IMR-90 (cell line): ENCODE measurements around the gene FBXO3. TPM values are rescaled to one million over a fixed set of nuclear protein-coding genes. Genes with fewer than 3 reads are reported as not detected.
A peak's percentile ranks its signal among the peaks of the same experiment; 100 is the strongest.

Source experiments
- ATAC-seq: fragments of 200-7000 bp; cut with Tn5 transposase; 2 replicates; pipeline ENCODE4 v1.9.1; 2020; ENCODE audit warnings: low read depth, mild to moderate bottlenecking, moderate library complexity
- BruUV-seq: library from RNA; stranded (reverse); fragments of 400-500 nt; replicated peaks from 2 replicates; lab custom pipeline; 2021; lab: Mats Ljungman, UMichigan
- CTCF ChIA-PET: fragments of 300-600 bp; formaldehyde crosslinking; extraction: SDS; loops from one replicate; lab custom pipeline; 2021; ENCODE audit warnings: antibody characterized with exemption; lab: Yijun Ruan, JAX
- POLR2A ChIA-PET: fragments of 300-600 bp; sonication (Branson Sonifier 250); formaldehyde crosslinking; loops from one replicate; lab custom pipeline; 2022; ENCODE audit warnings: antibody characterized with exemption; ENCODE audit not compliant: unreplicated experiment; lab: Charles Lee
- DNase-seq: peaks from one replicate; pipeline ENCODE4 v3.0.0; 2013
- H2AFZ ChIP-seq: replicated peaks from 2 replicates; pipeline ENCODE3; 2013; ENCODE audit warnings: low read length, mild to moderate bottlenecking; ENCODE audit not compliant: poor library complexity
- H2AK5ac ChIP-seq: 2 replicates; pipeline ENCODE4 v1.6.1; 2013; ENCODE audit warnings: low read depth, low read length, inconsistent platforms
- H2AK9ac ChIP-seq: replicated peaks from 2 replicates; pipeline ENCODE3; 2013; ENCODE audit warnings: mild to moderate bottlenecking, low read depth, low read length, moderate library complexity; ENCODE audit not compliant: poor library complexity
- H2BK120ac ChIP-seq: 2 replicates; pipeline ENCODE4 v1.6.1; 2013; ENCODE audit warnings: low read depth, low read length, inconsistent platforms
- H2BK15ac ChIP-seq: 3 replicates; pipeline ENCODE4 v1.6.1; 2013; ENCODE audit warnings: low read depth, low read length, inconsistent platforms
- H2BK20ac ChIP-seq: 2 replicates; pipeline ENCODE4 v1.6.1; 2013; ENCODE audit warnings: low read depth, mild to moderate bottlenecking, inconsistent platforms, low read length, moderate library complexity
- H2BK5ac ChIP-seq: 2 replicates; pipeline ENCODE4 v1.6.1; 2013; ENCODE audit warnings: mild to moderate bottlenecking, low read depth, low read length, inconsistent platforms; ENCODE audit not compliant: poor library complexity, severe bottlenecking
- H3K14ac ChIP-seq: replicated peaks from 2 replicates; pipeline ENCODE4 v1.6.1; 2013; ENCODE audit warnings: low read depth, low read length, inconsistent platforms
- H3K18ac ChIP-seq: 2 replicates; pipeline ENCODE4 v1.6.1; 2013; ENCODE audit warnings: low read depth, low read length, control low read depth
- H3K23ac ChIP-seq: 2 replicates; pipeline ENCODE4 v1.6.1; 2013; ENCODE audit warnings: low read depth, low read length, inconsistent platforms
- H3K27ac ChIP-seq: 2 replicates; pipeline ENCODE4 v1.5.1; 2013; ENCODE audit warnings: mild to moderate bottlenecking, control low read depth, low read length; ENCODE audit not compliant: insufficient read depth
- H3K27me3 ChIP-seq: 2 replicates; pipeline ENCODE4 v1.6.1; 2013; ENCODE audit warnings: low read length; ENCODE audit not compliant: control insufficient read depth, insufficient read depth
- H3K36me3 ChIP-seq: 2 replicates; pipeline ENCODE4 v1.6.1; 2013; ENCODE audit warnings: low read length, mixed read lengths; ENCODE audit not compliant: control insufficient read depth, insufficient read depth
- H3K4ac ChIP-seq: 2 replicates; pipeline ENCODE4 v1.6.1; 2013; ENCODE audit warnings: low read depth, low read length, inconsistent platforms
- H3K4me1 ChIP-seq: 2 replicates; pipeline ENCODE4 v1.6.1; 2013; ENCODE audit warnings: low read length, mixed read lengths; ENCODE audit not compliant: control insufficient read depth, insufficient read depth
- H3K4me2 ChIP-seq: 2 replicates; pipeline ENCODE4 v1.6.1; 2013; ENCODE audit warnings: low read depth, mild to moderate bottlenecking, control low read depth, low read length, moderate library complexity
- H3K4me3 ChIP-seq: 2 replicates; pipeline ENCODE4 v1.5.1; 2013; ENCODE audit warnings: low read depth, mild to moderate bottlenecking, control low read depth, low read length, moderate library complexity; ENCODE audit not compliant: insufficient read depth
- H3K56ac ChIP-seq: 2 replicates; pipeline ENCODE4 v1.6.1; 2013; ENCODE audit warnings: low read length, inconsistent platforms; ENCODE audit not compliant: insufficient read depth; ENCODE audit errors: extremely low read depth
- H3K79me1 ChIP-seq, 2 experiments: 2 replicates each; pipeline ENCODE4 v1.6.1; 2013; ENCODE audit warnings: low read length in 2 of 2, inconsistent platforms in 1 of 2, low read depth in 1 of 2
- H3K9ac ChIP-seq: 2 replicates; pipeline ENCODE4 v1.6.1; 2013; ENCODE audit warnings: low read depth, low read length, control low read depth
- H3K9me1 ChIP-seq: 2 replicates; pipeline ENCODE4 v1.6.1; 2013; ENCODE audit warnings: low read length, inconsistent platforms; ENCODE audit not compliant: insufficient read depth
- H3K9me3 ChIP-seq: 2 replicates; pipeline ENCODE4 v1.6.1; 2013; ENCODE audit warnings: low read length; ENCODE audit not compliant: control insufficient read depth, insufficient read depth
- H4K20me1 ChIP-seq: 2 replicates; pipeline ENCODE4 v1.6.1; 2013; ENCODE audit warnings: low read length, inconsistent platforms; ENCODE audit not compliant: insufficient read depth
- H4K5ac ChIP-seq: 2 replicates; pipeline ENCODE4 v1.6.1; 2013; ENCODE audit warnings: mild to moderate bottlenecking, low read depth, low read length, control low read depth
- H4K8ac ChIP-seq, 2 experiments: 2 replicates each; pipeline ENCODE4 v1.6.1; 2013; ENCODE audit warnings: low read depth in 2 of 2, low read length in 2 of 2, control low read depth in 1 of 2, inconsistent platforms in 1 of 2
- H4K91ac ChIP-seq: 2 replicates; pipeline ENCODE4 v1.6.1; 2013; ENCODE audit warnings: low read depth, low read length, inconsistent platforms; ENCODE audit not compliant: insufficient read depth
- POLR2A ChIP-seq: IDR thresholded peaks from 2 replicates; pipeline ENCODE4 v1.6.1; 2012; ENCODE audit warnings: mild to moderate bottlenecking, low read depth, low read length
- RCOR1 ChIP-seq: IDR thresholded peaks from 2 replicates; pipeline ENCODE4 v1.6.1; 2012; ENCODE audit warnings: mild to moderate bottlenecking, low read length, improper control_type of control experiment; ENCODE audit not compliant: insufficient replicate concordance
- WGBS, 2 experiments: methylation state at CpG; one replicate each; pipeline versions ENCODE4 v1.1.5 to v1.1.7; 2013; ENCODE audit warnings: missing lambda C conversion rate in 2 of 2; ENCODE audit not compliant: insufficient read length in 1 of 2; ENCODE audit errors: extremely low coverage in 2 of 2; 5-methylcytosine and 5-hydroxymethylcytosine counted together
- dilution Hi-C: fragments of 300-500 bp; cut with HindIII; formaldehyde crosslinking; loops from one replicate; pipeline ENCODE4 v1.14.3; 2018; ENCODE audit warnings: low sequenced_read_pairs; ENCODE audit not compliant: unreplicated experiment
- in situ Hi-C: fragments of 300-500 bp; cut with MboI; formaldehyde crosslinking; loops from 3 replicates; pipeline ENCODE4 v1.14.3; 2019; ENCODE audit warnings: low sequenced_read_pairs, inconsistent platforms, mixed read lengths
- intact Hi-C: fragments of 100-400 bp; cut with micrococcal nuclease; formaldehyde crosslinking; loops from 2 replicates; pipeline ENCODE4 v1.10.0; 2022
- polyA plus RNA-seq, 3 experiments: library from polyadenylated mRNA; depleted of rRNA; stranded (reverse); fragments of >200 nt; gene quantifications; 2 replicates each; pipeline ENCODE4 v1.2.3, GENCODE V29; 2012; ENCODE audit warnings: low replicate concordance in 1 of 3
- total RNA-seq: library from RNA; depleted of rRNA; stranded (reverse); fragments of >200 nt; gene quantifications from 2 replicates; pipeline ENCODE4 v1.2.3, GENCODE V29; 2012

Gene FBXO3
- total and polyA plus RNA-seq, 2 of the 4 experiments (the other 2 are of a cell fraction), result 26.2 to 51.1 TPM

- no peak for DNase-seq
- peaks cover 4% of the 10 kb centered on the region; the same call in 1 of the 2 replicates for H4K20me1 ChIP-seq
- peak overlapping the region; percentile 89 for H2BK120ac ChIP-seq
- peak overlapping the region; percentile 54 for H3K9ac ChIP-seq
- peak overlapping the region; percentile 65 for H3K4me3 ChIP-seq
- WGBS, 2 experiments, result 57% methylated on average over 8 of the region's 25 CpGs; no CpG with 5 or more reads in 1 of the 2 experiments
- H3K27me3 ChIP-seq, result no peaks in the 10 kb centered on the region
- peak overlapping the region; percentile 90 for H4K91ac ChIP-seq
- dilution Hi-C loops (no loop called here), in situ Hi-C loops (no loop called here), intact Hi-C loops (no loop called here)
- H3K27ac ChIP-seq, result peak overlapping the region; percentile 65
- H3K14ac ChIP-seq, result peak overlapping the region; percentile 64
- no peak overlapping the region for H3K56ac ChIP-seq
- H2BK20ac ChIP-seq, result peak overlapping the region; percentile 48; the same call in 1 of the 2 replicates
- H3K36me3 ChIP-seq, result peaks cover 2% of the 10 kb centered on the region
- peak overlapping the region; percentile 78 to 84; a peak in 3 of 4 replicates for H4K8ac ChIP-seq
- peaks cover 23% of the 10 kb centered on the region for H3K4me1 ChIP-seq
- peaks cover 33% of the 10 kb centered on the region for H3K9me1 ChIP-seq
- POLR2A ChIA-PET, result interaction anchor here (0.9 kb wide), 1 partner anchor 37 kb away, joined by 3 read pairs; the partner anchor contains the start of gene CD59
- H3K18ac ChIP-seq, result peak overlapping the region; percentile 72
- peak overlapping the region; percentile 48 for H2AK9ac ChIP-seq
- peaks cover 9 to 42% of the 10 kb centered on the region in 2 experiments; a peak in 3 of 4 replicates for H3K79me1 ChIP-seq
- H2AFZ ChIP-seq, result peak overlapping the region; percentile 80
- peak overlapping the region; percentile 94 for H2AK5ac ChIP-seq
- no peaks in the 10 kb centered on the region for H3K9me3 ChIP-seq
- TF ChIP-seq POLR2A, result 0 out of 2 replicates have a peak, but pooled peaks have one; percentile 13
- no peak for TF ChIP-seq RCOR1
- peak overlapping the region; percentile 80 for H2BK5ac ChIP-seq
- peak overlapping the region; percentile 81; the same call in 2 of the 3 replicates for H2BK15ac ChIP-seq
- peak overlapping the region; percentile 67 for H3K4me2 ChIP-seq
- peak overlapping the region; percentile 45; the same call in 1 of the 2 replicates for H3K23ac ChIP-seq
- no TSS peak for BruUV-seq
- peak overlapping the region; percentile 87 for H4K5ac ChIP-seq
- CTCF ChIA-PET, result no interaction called here
- peak overlapping the region; percentile 97 for H3K4ac ChIP-seq
- ATAC-seq, result no peak
Observed at GRCh38 chr11:33700063-33700501, 74.2 kb downstream of the FBXO3 start.
